Ishikawa (cell line): Measurements from ENCODE around the gene ZFP92.

Experiments
- CEBPB ChIP-seq: IDR thresholded peaks from 2 replicates; pipeline ENCODE4 v1.6.1; 2012
- CREB1 ChIP-seq: IDR thresholded peaks from 2 replicates; pipeline ENCODE4 v1.6.1; 2012; ENCODE audit warnings: low read depth
- EGR1 ChIP-seq: IDR thresholded peaks from 2 replicates; pipeline ENCODE4 v1.6.1; 2012
- EP300 ChIP-seq: IDR thresholded peaks from 2 replicates; pipeline ENCODE4 v1.6.1; 2012; ENCODE audit warnings: borderline replicate concordance
- FOXM1 ChIP-seq: IDR thresholded peaks from 2 replicates; pipeline ENCODE4 v1.6.1; 2012; ENCODE audit warnings: low read depth, borderline replicate concordance
- MAX ChIP-seq: IDR thresholded peaks from 2 replicates; pipeline ENCODE4 v1.6.1; 2012
- NFIC ChIP-seq: IDR thresholded peaks from 2 replicates; pipeline ENCODE4 v1.6.1; 2012
- RAD21 ChIP-seq: IDR thresholded peaks from 2 replicates; pipeline ENCODE4 v1.6.1; 2012; ENCODE audit warnings: low read depth
- REST ChIP-seq: IDR thresholded peaks from 2 replicates; pipeline ENCODE4 v1.6.1; 2012; ENCODE audit warnings: low read depth, mild to moderate bottlenecking
- TAF1 ChIP-seq: IDR thresholded peaks from 2 replicates; pipeline ENCODE4 v1.6.1; 2012; ENCODE audit warnings: low read depth, mild to moderate bottlenecking
- TCF12 ChIP-seq: IDR thresholded peaks from 2 replicates; pipeline ENCODE4 v1.6.1; 2012; ENCODE audit warnings: low read depth
- TEAD4 ChIP-seq: IDR thresholded peaks from 2 replicates; pipeline ENCODE4 v1.6.1; 2012
- USF1 ChIP-seq: IDR thresholded peaks from 2 replicates; pipeline ENCODE4 v1.6.1; 2012
- YY1 ChIP-seq: IDR thresholded peaks from 2 replicates; pipeline ENCODE4 v1.6.1; 2012; ENCODE audit warnings: low read depth
- ZBTB7A ChIP-seq: IDR thresholded peaks from 2 replicates; pipeline ENCODE4 v1.6.1; 2012; ENCODE audit warnings: low read depth

ZFP92 gene

GRCh38 chrX:153401133-153401764 lies 10.0 kb upstream of the ZFP92 start, which contains the start of gene PNMA6E:
Gene PNMA6E, minus strand, starts transcription at chrX:153401350. Its CDS starts 2,501 bp downstream, at chrX:153398849.
- TF ChIP-seq TEAD4, result no peak
- no peak for TF ChIP-seq FOXM1
- no peak for TF ChIP-seq ZBTB7A
- no peak for TF ChIP-seq REST
- TF ChIP-seq TAF1, result no peak
- TF ChIP-seq RAD21, result no peak
- no peak for TF ChIP-seq EGR1
- TF ChIP-seq USF1, result no peak
- no peak for TF ChIP-seq YY1
- TF ChIP-seq EP300, result no peak
- TF ChIP-seq TCF12, result no peak
- no peak for TF ChIP-seq CREB1
- TF ChIP-seq CEBPB, result no peak
- TF ChIP-seq NFIC, result no peak
- TF ChIP-seq MAX, result no peak

- no peak for TF ChIP-seq NFIC
- TF ChIP-seq ZBTB7A, result no peak
- no peak for TF ChIP-seq REST
- no peak for TF ChIP-seq CEBPB
- no peak for TF ChIP-seq YY1
- no peak for TF ChIP-seq TAF1
- TF ChIP-seq EGR1, result no peak
- no peak for TF ChIP-seq TCF12
- no peak for TF ChIP-seq USF1
- no peak for TF ChIP-seq CREB1
- TF ChIP-seq EP300, result no peak
- no peak for TF ChIP-seq FOXM1
- TF ChIP-seq RAD21, result no peak
- TF ChIP-seq MAX, result no peak
- TF ChIP-seq TEAD4, result no peak
Measured at GRCh38 chrX:153405426-153405825, 5.8 kb upstream of the ZFP92 start.

- no peak for TF ChIP-seq RAD21
Measured at GRCh38 chrX:153406011-153406410, 5.3 kb upstream of the ZFP92 start.

- TF ChIP-seq FOXM1, result no peak
Measured at GRCh38 chrX:153406903-153407302, 4.4 kb upstream of the ZFP92 start.

GRCh38 chrX:153407736-153408135 lies 3.5 kb upstream of the ZFP92 start:
- TF ChIP-seq TAF1 (no peak), MAX (no peak)

GRCh38 chrX:153408221-153408721 lies 3.0 kb upstream of the ZFP92 start:
- no peak for TF ChIP-seq ZBTB7A
- no peak for TF ChIP-seq CREB1
- no peak for TF ChIP-seq NFIC
- TF ChIP-seq TEAD4, result no peak
- no peak for TF ChIP-seq EP300
- TF ChIP-seq YY1, result no peak
- TF ChIP-seq REST, result no peak
- no peak for TF ChIP-seq EGR1
